HG02885 (cell line): ENCODE results near the gene SLC25A43.
"Not testable (repeated sequence)": the region's sequence is repeated elsewhere in the genome, so short reads cannot be mapped to it uniquely, and the experiment has no call there.

Experiments
- ATAC-seq: cut with Tn5 transposase; IDR thresholded peaks from one replicate; pipeline ENCODE4 v1.9.1; 2021; ENCODE audit warnings: mild to moderate bottlenecking; ENCODE audit not compliant: unreplicated experiment, poor library complexity

Gene SLC25A43

DNA sequence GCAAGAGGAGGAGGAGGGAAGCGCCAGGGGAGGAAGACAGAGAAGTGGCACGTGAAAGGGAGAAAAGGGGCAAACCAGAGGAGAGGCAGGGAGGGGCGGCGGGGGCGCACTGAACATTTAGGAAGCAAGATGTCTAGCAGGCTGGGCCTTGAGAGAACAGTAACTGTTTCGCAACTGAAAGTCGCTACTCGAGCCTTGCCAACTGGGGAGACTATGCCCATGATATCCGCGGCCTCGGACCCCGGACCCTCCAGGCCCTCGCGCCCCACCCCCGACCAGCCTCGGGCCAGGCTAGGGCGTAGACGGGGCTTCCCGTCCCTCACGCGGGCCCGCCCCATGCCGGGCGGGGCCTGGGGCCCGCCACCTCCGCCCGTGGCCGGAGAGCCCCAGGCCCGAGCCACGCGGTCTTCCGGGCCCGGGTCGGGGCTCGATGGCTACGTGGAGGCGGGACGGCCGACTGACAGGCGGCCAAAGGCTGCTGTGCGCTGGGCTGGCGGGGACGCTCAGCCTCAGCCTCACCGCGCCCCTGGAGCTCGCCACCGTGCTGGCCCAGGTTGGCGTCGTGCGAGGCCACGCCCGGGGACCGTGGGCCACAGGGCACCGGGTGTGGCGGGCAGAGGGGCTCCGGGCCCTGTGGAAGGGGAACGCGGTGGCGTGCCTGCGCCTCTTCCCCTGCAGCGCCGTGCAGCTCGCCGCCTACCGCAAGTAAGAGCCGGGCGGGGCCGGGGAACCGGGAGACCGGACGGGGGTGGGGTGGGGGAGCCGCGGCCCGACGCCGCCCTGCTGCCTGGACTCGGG, at the start of gene SLC25A43:
TSS of gene SLC25A43 (plus strand) at position 363 of the 798 bp plus-strand sequence. CDS start at position 431, 68 bp downstream.
- peak; percentile 90 for ATAC-seq

DNA sequence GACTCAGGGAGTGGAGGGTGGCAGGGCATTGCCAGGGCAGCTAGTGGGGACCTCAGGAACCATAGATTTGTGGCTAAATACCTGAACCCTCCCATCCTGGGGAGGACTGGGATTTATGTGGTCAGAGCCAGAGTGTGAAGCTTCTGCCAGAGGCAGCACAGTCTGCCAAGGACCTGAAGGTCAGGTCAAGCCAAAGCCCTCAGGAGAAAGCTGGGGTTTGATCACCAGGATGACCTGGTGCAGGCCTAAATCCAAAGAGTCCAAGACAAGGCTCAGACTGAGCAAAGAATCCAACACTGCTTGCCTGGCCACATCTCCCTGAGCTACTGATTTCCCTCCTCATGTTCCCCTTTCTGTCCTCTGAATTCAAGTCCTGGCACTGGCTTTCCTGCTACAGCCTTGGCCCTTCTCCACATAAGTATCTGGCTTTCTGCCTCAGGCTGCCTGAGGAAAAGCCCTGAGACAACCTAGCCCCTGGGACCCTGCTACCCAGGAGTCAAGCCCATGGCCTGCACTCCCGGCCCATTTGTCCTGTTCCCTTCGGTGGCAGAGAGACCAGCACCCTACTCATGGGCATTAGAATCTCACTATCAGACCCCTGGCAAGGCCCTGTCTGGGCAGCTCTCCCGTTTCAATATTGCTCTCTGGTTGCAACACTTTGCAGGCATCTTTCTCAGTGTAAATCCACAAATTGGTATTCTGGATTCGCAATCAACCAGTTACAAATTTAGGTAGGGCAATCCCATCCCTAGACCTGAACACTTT, 39.3 kb upstream of the SLC25A43 start:
- ATAC-seq, result no peak

- not testable (repeated sequence) for ATAC-seq
These were observed 37.7 kb upstream of the SLC25A43 start for GRCh38 chrX:119361451-119361850.

- not testable (repeated sequence) for ATAC-seq
These were observed 37.1 kb upstream of the SLC25A43 start for GRCh38 chrX:119362074-119362473.

- no peak for ATAC-seq
These were observed 35.7 kb upstream of the SLC25A43 start for GRCh38 chrX:119363391-119363790.

DNA sequence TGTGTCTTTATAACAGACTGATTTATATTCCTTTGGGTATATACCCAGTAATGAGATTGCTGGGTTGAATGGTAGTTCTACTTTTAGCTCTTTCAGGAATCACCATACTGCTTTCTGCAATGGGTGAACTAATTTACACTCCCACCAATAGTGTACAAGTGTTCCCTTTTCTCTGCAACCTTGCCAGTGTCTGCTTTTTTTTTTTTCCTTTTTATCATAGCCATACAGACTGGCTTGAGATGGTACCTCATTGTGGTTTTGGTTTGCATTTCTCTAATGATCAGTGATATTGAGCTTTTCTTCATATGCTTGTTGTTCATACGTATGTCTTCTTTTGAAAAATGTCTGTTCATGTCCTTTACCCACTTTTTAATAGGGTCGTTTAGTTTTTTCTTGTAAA, 27.3 kb upstream of the SLC25A43 start:
- ATAC-seq, result not testable (repeated sequence)

- no peak for ATAC-seq
These were observed 24.4 kb upstream of the SLC25A43 start for GRCh38 chrX:119374736-119375135.

DNA sequence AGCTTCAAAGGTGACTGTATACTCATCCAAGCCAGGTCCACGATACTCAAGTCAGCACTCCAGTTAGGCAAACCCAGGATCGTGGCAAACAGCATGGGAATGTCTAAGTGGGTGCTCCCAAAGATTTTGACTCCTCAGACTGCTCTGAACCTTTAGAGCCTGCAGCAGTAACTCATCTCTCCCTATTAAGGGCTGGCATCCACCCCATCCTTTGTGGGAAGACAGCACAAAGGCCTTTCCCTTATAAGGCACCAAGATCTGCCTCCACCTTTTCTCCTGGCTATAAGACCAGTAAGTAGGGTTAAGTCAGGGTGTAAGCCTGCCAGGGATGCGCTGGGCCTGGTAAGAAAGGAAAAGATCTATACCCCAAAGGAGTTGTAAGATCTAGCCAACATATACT, 23.6 kb upstream of the SLC25A43 start:
- no peak for ATAC-seq

GRCh38 chrX:119376312-119376711, 22.8 kb upstream of the SLC25A43 start:
- no peak for ATAC-seq

GRCh38 chrX:119381349-119381944, 17.7 kb upstream of the SLC25A43 start:
- ATAC-seq, result no peak

GRCh38 chrX:119382606-119383005, 16.5 kb upstream of the SLC25A43 start:
- no peak for ATAC-seq

GRCh38 chrX:119386685-119387084, 12.5 kb upstream of the SLC25A43 start:
- not testable (repeated sequence) for ATAC-seq

GRCh38 chrX:119387426-119387825, 11.7 kb upstream of the SLC25A43 start:
- not testable (repeated sequence) for ATAC-seq

DNA sequence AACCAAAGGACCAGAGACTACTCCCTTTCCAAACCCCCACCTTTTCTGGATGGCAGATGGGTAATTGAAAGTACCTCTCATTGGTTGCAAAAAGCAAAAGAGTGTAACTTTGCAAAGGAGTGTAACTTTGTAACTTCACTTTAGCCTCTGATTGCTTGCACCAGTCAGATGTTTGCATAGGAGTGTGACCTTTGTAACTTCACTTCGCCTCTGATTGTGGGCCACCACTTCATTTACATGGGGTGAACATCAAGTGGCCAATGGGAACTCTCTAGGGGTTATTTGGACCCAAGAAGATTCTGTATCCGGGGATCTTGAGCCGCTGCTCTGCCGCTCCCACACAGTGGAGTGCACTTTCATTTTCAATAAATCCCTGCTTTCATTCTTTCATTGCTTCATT, 9.9 kb upstream of the SLC25A43 start:
- ATAC-seq, result no peak

- ATAC-seq, result no peak
These were observed 9.2 kb upstream of the SLC25A43 start for GRCh38 chrX:119389871-119390501.

- ATAC-seq, result no peak
These were observed 7.9 kb upstream of the SLC25A43 start for GRCh38 chrX:119391279-119391678.

GRCh38 chrX:119393144-119393543, 6.0 kb upstream of the SLC25A43 start:
- no peak for ATAC-seq

DNA sequence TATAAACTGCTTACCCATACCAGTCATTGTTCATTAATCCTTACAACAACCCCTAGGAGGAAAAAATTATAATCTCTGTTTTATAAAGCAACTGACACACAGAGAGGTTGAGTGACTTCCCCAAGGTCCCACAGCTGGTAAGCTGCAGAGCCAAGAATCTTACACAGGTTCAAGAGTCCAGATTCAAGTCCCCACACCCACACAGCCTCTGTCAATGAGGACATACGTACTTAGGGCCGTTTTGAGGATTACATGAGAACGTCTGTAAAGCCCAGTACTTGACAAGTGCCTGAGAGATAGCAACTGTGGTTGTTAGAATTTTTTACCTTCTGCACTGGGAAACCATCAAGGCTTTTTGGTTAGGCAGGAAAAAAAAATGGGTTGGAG, 556 bp upstream of the SLC25A43 start:
- ATAC-seq, result peak; percentile 1

DNA sequence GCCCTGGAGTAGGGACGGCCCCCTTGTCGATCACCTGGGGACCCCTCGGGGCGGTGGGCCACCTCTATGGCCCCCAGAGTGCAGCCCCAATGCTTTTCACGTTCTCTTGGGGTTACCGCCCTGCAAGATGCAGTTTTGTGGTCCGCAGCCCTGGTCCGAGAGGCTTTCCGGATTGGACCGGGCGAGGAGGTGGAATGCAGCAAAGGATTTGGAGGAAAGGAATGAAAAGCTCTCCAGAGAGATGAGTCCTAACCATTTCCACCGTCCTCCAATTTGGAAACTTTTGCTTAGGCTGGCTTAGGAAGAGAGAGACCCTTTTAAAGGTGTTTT, 601 bp downstream of the SLC25A43 start:
- no peak for ATAC-seq

DNA sequence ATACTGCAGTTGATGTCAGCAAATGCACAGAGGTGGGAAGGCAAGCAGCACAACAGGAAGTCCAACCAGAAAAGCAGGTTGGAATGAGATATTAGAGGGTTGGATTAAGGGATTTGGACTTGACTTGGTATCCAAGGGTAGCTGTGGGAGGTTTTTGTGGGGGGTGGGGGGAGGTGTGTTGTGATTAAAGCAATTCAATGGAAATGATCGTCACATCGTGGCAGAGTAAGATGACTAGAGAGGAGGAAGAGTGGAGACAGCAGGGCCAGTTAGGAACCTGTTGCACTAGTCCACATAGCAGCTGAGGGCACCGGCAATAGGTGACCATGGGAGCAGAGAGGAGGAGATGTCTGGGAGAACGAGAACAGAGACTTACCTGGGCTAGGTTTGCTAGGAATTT, 2.4 kb downstream of the SLC25A43 start:
- ATAC-seq, result no peak

DNA sequence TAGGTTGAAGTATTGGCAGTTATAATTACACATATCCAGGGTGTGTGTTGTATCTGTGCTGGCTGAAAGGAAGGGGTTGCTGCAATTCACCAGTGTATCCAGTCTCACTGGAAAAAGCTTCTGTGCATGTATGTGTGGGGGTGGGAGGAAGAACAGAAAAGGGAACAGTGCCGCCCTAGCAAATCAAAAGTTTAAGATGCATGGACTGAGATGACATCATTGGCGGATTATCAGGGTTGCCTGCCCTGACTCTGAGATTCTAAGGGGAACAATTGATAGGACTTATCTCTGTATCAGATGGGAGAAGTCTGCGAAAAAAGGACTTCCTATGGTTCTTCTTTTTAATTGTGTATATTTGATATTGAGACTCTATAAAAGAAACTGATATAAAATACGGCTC, 3.5 kb downstream of the SLC25A43 start:
- no peak for ATAC-seq
